K562 (cell line): ENCODE results near the gene RNASEH1.

ENCODE experiments used
- CTCF ChIP-seq, 3 experiments: IDR thresholded peaks in 2 of 3; conservative IDR thresholded peaks in 1 of 3; 2 replicates each; pipeline ENCODE4 v1.5.1; 2011 to 2012; ENCODE audit warnings: low read length in 3 of 3, mild to moderate bottlenecking in 3 of 3, control low read depth in 2 of 3, improper control_type of control experiment in 1 of 3, inconsistent platforms in 1 of 3, low read depth in 1 of 3, mixed read lengths in 1 of 3, moderate library complexity in 1 of 3; ENCODE audit not compliant: insufficient read depth in 2 of 3
- DPF2 ChIP-seq: fragments of 450-650 bp; IDR thresholded peaks from 2 replicates; pipeline ENCODE4 v1.6.1; 2016
- EZH2 ChIP-seq: IDR thresholded peaks from 2 replicates; pipeline ENCODE4 v1.6.1; 2012; ENCODE audit warnings: low read depth, mild to moderate bottlenecking, inconsistent platforms, low read length, borderline replicate concordance
- FOXK2 ChIP-seq, 2 experiments: fragments of 450-650 bp; IDR thresholded peaks in 1 of 2; conservative IDR thresholded peaks in 1 of 2; 2 replicates each; pipeline ENCODE4 v1.6.1; 2016; ENCODE audit warnings: low read depth in 2 of 2, mild to moderate bottlenecking in 1 of 2
- KLF6 ChIP-seq: fragments of 250-450 bp; sonication (Bioruptor Pico); IDR thresholded peaks from 2 replicates; pipeline ENCODE4 v1.4.0; 2020; ENCODE audit warnings: mild to moderate bottlenecking, moderate library complexity, borderline replicate concordance
- MIER1 ChIP-seq: fragments of 450-650 bp; IDR thresholded peaks from 2 replicates; pipeline ENCODE4 v1.6.1; 2016; ENCODE audit warnings: antibody characterized with exemption, mild to moderate bottlenecking, low read depth
- SAP30 ChIP-seq: fragments of 200-600 bp; sonication (generic); IDR thresholded peaks from 2 replicates; pipeline ENCODE4 v1.6.1; 2012; ENCODE audit warnings: borderline replicate concordance, low read depth, mild to moderate bottlenecking, moderate library complexity, low read length, control low read depth, inconsistent platforms; ENCODE audit not compliant: insufficient read depth, poor library complexity, severe bottlenecking
- SOX6 ChIP-seq: fragments of 450-650 bp; IDR thresholded peaks from 2 replicates; pipeline ENCODE4 v1.6.1; 2014; ENCODE audit warnings: mild to moderate bottlenecking
- SP2 ChIP-seq: IDR thresholded peaks from 2 replicates; pipeline ENCODE4 v1.6.1; 2011; ENCODE audit warnings: mild to moderate bottlenecking, low read depth, low read length, moderate library complexity; ENCODE audit not compliant: poor library complexity, severe bottlenecking; ENCODE audit errors: extremely low read depth
- TFAP4 ChIP-seq: sonication (generic); formaldehyde crosslinking; IDR thresholded peaks from 2 replicates; pipeline ENCODE4 v1.8.0; 2022; ENCODE audit warnings: missing genetic modification reagents, mild to moderate bottlenecking, moderate library complexity, borderline replicate concordance

GRCh38 chr2:3588084-3588483 is 30.0 kb upstream of the RNASEH1 start:
- no peak for TF ChIP-seq DPF2
- TF ChIP-seq CTCF (IDR thresholded peaks at IDR 0.05 in 2 of 3, conservative IDR thresholded peaks at IDR 0.05 in 1 of 3; ENCODE audit: insufficient read depth in 2 of 3, low read depth in 1 of 3, low read length in 3 of 3), result no peak
- TF ChIP-seq SOX6, result no peak
- TF ChIP-seq MIER1, result no peak
- TF ChIP-seq TFAP4 (CRISPR knock-in tag), result no peak
- no peak for TF ChIP-seq FOXK2 (conservative IDR thresholded peaks at IDR 0.05 in 1 of 2, IDR thresholded peaks at IDR 0.05 in 1 of 2; ENCODE audit: low read depth in 2 of 2)
- no peak for TF ChIP-seq KLF6 (CRISPR knock-in tag)
- TF ChIP-seq SAP30, result no peak
- no peak for TF ChIP-seq EZH2
- no peak for TF ChIP-seq SP2
